AG04450 (cell line): ENCODE results near the gene CNTNAP2. TPM values are rescaled to one million over a fixed set of nuclear protein-coding genes. Genes with fewer than 3 reads are reported as not detected.
"Not testable (repeated sequence)": the region's sequence is repeated elsewhere in the genome, so short reads cannot be mapped to it uniquely, and the experiment has no call there.

Source experiments
- CTCF ChIA-PET: fragments of 300-600, 350-600 bp; formaldehyde crosslinking; extraction: SDS; loops from one replicate; lab custom pipeline; 2022; ENCODE audit warnings: antibody characterized with exemption, inconsistent platforms; lab: Charles Lee
- POLR2A ChIA-PET: fragments of 350-600 bp; formaldehyde crosslinking; extraction: SDS; loops from one replicate; lab custom pipeline; 2021; ENCODE audit warnings: antibody characterized with exemption, inconsistent platforms; lab: Yijun Ruan, JAX
- DNase-seq: peaks from one replicate; pipeline ENCODE4 v3.0.0-alpha.2; 2011; ENCODE audit warnings: low read depth, low spot score
- H3K27ac ChIP-seq: one replicate; pipeline ENCODE4 v1.5.1; 2012; ENCODE audit warnings: low read depth, low read length, control low read depth
- H3K27me3 ChIP-seq: one replicate; pipeline ENCODE4 v1.6.0; 2012; ENCODE audit warnings: low read length; ENCODE audit not compliant: control insufficient read depth, insufficient read depth
- H3K4me3 ChIP-seq: 2 replicates; pipeline ENCODE4 v1.5.1; 2011; ENCODE audit warnings: mild to moderate bottlenecking, low read depth, low read length, control low read depth
- H3K9me3 ChIP-seq: 2 replicates; pipeline ENCODE4 v1.5.1; 2012; ENCODE audit warnings: low read length; ENCODE audit not compliant: control insufficient read depth, insufficient read depth
- CTCF ChIP-seq: IDR thresholded peaks from 2 replicates; pipeline ENCODE4 v1.5.1; 2011; ENCODE audit warnings: low read depth, low read length, control low read depth, inconsistent platforms
- polyA plus RNA-seq: library from polyadenylated mRNA; depleted of rRNA; stranded (reverse); fragments of >200 nt; gene quantifications from 2 replicates; pipeline ENCODE4 v1.2.3, GENCODE V29; 2011

CNTNAP2 gene
- polyA plus RNA-seq, 1 experiment = not detected

- Histone ChIP-seq H3K9me3 (peaks cover 3% of the 10 kb centered on the region; the same call in 1 of the 2 replicates), H3K4me3 (no peak overlapping the region), H3K27ac (no peak overlapping the region), H3K27me3 (no peaks in the 10 kb centered on the region)
- no peak for DNase-seq
- CTCF ChIA-PET = no interaction called here
- POLR2A ChIA-PET = no interaction called here
- no peak for TF ChIP-seq CTCF
Measured at GRCh38 chr7:147777309-147777708, 1660.7 kb downstream of the CNTNAP2 start.

- DNase-seq = no peak
- ChIA-PET POLR2A (no interaction called here), CTCF (no interaction called here)
- no peak overlapping the region for H3K4me3 ChIP-seq
- H3K27ac ChIP-seq = no peak overlapping the region
- no peaks in the 10 kb centered on the region for H3K27me3 ChIP-seq
- no peak for TF ChIP-seq CTCF
- peaks cover 3% of the 10 kb centered on the region; the same call in 1 of the 2 replicates for H3K9me3 ChIP-seq
Measured at GRCh38 chr7:147779949-147780348, 1663.3 kb downstream of the CNTNAP2 start.

GRCh38 chr7:147796581-147796980 is 1680.0 kb downstream of the CNTNAP2 start:
- POLR2A ChIA-PET = no interaction called here
- CTCF ChIA-PET = no interaction called here
- TF ChIP-seq CTCF = no peak
- Histone ChIP-seq H3K4me3 (no peak overlapping the region), H3K27ac (no peak overlapping the region), H3K27me3 (no peaks in the 10 kb centered on the region), H3K9me3 (no peaks in the 10 kb centered on the region)
- DNase-seq = no peak

DNA sequence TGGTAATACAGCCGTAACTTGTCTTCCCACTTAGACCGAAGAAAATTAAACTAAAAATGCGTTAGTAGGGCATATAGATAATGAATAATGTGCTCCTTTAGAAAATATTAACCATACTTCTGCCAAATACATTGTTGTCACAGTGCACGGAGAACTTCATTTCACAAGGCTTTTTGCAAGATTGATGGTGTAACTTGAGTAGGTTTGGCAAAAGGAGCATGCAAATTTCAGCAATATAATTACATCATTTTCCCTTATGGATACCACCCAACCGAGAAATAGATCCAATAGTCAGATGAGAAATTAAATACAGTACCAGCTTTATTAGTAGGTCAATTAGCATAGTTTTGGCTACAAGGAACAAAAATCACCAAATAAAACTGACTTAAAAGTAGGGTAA is 1681.4 kb downstream of the CNTNAP2 start:
- Histone ChIP-seq H3K27me3 (no peaks in the 10 kb centered on the region), H3K9me3 (no peaks in the 10 kb centered on the region; the same call in 1 of the 2 replicates), H3K4me3 (no peak overlapping the region), H3K27ac (no peak overlapping the region)
- POLR2A ChIA-PET = no interaction called here
- DNase-seq = no peak
- CTCF ChIA-PET = no interaction called here
- TF ChIP-seq CTCF = no peak

DNA sequence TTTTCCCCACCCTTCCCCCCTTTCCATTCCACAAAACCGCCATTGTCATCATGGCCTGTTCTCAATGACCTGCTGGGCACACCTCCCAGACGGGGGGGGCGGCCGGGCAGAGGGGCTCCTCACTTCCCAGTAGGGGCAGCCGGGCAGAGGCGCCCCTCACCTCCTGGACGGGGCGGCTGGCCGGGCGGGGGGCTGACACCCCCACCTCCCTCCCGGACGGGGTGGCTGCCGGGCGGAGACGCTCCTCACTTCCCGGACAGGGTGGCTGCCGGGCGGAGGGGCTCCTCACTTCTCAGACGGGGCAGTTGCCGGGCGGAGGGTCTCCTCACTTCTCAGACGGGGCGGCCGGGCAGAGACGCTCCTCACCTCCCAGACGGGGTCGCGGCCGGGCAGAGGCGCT is 1685.2 kb downstream of the CNTNAP2 start:
- POLR2A ChIA-PET, CTCF ChIA-PET: not testable (repeated sequence)

GRCh38 chr7:147803151-147803550 is 1686.5 kb downstream of the CNTNAP2 start:
- DNase-seq = no peak
- no peak for TF ChIP-seq CTCF
- POLR2A ChIA-PET = no interaction called here
- no peak overlapping the region for H3K4me3 ChIP-seq
- no peaks in the 10 kb centered on the region for H3K27me3 ChIP-seq
- H3K9me3 ChIP-seq = peaks cover 6% of the 10 kb centered on the region
- H3K27ac ChIP-seq = no peak overlapping the region
- CTCF ChIA-PET = no interaction called here

More for the DNA sequence above, 1685.2 kb downstream of the CNTNAP2 start:
- not testable (repeated sequence) for H3K27me3 ChIP-seq, H3K9me3 ChIP-seq, DNase-seq, H3K27ac ChIP-seq, H3K4me3 ChIP-seq
